NCI-H82 treated with DMSO at 0.1 percent for 48 hours (cell line): Measurements from ENCODE around the gene DNAJA3.

Experiments used
- DNase-seq: peaks from one replicate; lab custom pipeline; 2025; ENCODE audit not compliant: unreplicated experiment; lab: John Stamatoyannopoulos, UW

Gene DNAJA3

DNA sequence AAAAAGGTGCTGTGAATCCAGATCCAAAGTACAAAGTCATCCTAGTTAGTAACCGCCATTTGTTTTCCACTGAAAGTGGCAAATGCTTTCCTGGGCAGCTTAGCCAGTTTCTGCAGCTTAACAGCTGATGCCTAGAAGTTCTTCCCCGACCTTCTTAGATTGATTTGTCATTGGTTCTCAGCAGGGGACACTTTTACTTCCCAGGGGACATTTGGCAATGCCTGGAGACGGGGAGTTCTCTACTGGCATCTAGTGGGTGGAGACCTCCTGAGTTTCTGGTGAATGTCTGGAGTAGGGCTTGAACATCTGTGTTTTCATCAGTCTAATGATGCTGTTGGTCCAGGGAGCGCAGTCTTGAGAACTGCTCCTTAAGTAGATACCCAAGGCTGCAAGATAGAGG lies 7.6 kb downstream of the DNAJA3 start:
- DNase-seq: no peak

- no peak for DNase-seq
These were observed 8.5 kb downstream of the DNAJA3 start for GRCh38 chr16:4433914-4434787.

DNA sequence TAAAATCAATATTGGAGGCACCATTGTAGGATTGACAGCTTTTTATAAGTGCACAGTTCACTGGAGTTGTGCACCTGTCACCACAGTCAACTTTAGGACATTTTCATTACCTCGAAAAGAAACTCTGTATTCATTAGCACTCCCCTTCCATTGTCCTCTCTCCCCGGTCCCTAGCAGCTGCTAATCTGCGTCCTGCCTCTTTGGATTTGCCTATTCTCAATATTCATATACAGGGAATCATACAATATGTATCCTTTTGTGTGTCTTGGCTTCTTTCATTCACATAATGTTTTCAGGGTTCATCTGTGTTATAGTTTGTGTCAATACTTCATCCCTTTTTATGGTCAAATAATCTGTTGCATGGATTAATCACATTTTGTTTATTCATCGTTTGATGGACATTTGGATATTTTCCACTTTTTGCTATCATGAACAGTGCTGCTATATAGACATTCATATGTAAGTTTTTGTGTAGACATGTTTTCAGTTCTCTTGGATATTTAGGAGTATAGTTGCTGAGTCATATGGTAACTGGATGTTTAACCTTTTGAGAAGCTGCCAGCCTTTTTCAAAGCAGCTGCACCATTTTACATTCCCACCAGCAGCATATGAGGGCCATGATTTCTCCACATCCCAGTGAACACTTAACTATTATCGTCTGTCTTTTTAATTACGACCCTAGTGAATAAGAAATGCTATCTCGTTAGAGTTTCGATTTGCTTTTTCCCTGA lies 9.8 kb downstream of the DNAJA3 start:
- DNase-seq: no peak

DNA sequence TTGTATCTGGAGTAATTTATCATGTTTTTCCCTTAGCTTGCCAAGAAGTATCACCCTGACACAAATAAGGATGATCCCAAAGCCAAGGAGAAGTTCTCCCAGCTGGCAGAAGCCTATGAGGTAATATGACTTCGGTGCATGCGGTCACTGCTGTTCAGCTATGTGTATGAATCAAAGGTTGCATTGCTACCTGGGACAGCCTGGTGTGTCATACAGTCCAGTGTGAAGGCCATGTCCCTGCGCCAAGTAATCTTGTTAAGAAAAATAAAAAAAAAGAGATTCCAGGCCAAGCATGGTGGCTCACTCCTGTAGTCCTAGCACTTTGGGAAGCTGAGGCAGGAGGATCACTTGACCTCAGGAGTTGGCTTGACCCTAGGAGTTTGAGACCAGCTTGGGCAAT lies 11.7 kb downstream of the DNAJA3 start:
- DNase-seq: no peak

- DNase-seq: no peak
These were observed 16.7 kb downstream of the DNAJA3 start for GRCh38 chr16:4442371-4442770.

DNA sequence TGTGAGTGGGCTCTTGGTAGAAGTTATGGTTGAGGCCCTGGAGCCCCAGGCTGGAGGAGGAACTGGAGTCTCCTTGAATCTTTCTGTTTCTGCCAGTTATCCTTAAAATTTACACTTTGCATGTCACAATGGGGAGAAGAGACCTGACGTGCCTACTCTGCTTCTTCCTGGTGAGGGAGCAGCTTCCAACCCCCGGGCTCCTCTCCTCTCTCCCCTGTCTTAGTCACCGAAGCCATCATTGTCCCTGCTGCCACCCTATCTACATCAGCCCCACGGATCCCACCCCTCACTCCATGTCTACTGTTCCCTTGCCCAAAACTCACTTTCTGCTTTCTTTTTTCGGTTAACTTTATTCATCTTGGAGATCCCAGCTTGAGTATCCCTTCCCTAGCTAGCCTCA lies 17.6 kb downstream of the DNAJA3 start:
- no peak for DNase-seq

DNA sequence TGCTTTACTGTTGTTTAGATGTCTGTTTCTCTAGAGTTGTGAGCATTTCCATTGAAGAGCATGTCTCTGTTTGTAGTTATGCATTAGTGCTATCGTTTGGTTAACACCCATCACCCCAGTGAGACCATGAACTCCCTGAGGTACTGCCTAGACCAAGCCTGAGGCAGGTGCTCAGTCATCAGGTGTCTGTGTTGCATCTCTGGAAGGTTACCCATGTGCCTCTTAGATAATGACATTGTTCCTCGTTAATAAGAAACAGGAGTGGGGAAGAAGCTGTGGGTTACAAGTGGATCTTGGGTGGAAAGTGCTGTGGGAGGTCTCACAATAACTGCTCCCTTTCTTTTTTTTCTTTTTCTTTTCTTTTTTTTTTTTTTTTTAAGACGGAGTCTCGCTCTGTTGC lies 18.3 kb downstream of the DNAJA3 start:
- DNase-seq: no peak

GRCh38 chr16:4450430-4450829 lies 24.8 kb downstream of the DNAJA3 start:
- DNase-seq: no peak

DNA sequence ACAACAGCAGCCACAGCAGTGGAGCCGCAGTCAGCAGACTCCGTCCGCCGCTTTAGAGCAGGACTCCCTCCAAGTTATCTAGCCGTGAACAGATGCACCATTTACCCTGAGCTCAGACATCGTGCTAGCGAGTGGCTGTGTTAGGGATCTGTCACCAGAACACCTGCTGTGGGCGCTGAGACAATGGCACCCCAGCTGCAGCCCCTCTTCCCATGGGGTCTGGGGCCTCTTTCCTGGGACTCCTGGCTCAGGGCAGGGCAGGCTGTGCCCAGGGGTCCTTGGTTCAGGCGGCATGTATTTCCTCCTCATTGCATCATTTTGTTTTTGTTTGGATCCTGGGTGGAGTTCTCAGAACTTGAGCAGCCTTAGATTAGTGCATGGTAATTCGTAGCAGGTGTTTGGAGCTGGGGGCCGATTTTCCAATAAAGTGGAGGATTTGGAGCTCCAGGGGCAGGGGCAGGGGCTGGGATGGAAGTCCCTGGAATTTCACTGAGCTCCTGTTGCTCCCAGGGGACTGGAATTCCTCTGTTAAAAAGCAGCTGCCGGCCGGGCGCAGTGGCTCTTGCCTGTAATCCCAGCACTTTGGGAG lies 25.4 kb downstream of the DNAJA3 start:
- no peak for DNase-seq

- DNase-seq: no peak
These were observed 27.0 kb downstream of the DNAJA3 start for GRCh38 chr16:4452674-4453073.

DNA sequence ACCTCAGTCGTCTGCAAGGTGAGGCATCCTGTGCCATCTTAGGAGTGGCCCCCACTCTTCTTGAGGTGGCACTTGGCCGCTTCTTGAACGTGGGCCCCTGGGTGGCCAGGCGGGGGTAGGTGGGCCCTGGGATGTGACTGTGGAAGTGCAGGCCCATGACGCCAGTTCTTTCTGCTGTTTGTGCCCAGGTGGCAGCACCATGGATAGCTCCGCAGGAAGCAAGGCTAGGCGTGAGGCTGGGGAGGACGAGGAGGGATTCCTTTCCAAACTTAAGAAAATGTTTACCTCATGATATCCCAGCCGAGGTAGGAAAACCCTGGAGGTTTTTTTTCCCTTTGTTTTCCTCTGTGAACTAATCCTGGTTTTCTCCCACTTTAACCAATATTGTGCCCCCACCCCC lies 29.0 kb downstream of the DNAJA3 start:
- no peak for DNase-seq

DNA sequence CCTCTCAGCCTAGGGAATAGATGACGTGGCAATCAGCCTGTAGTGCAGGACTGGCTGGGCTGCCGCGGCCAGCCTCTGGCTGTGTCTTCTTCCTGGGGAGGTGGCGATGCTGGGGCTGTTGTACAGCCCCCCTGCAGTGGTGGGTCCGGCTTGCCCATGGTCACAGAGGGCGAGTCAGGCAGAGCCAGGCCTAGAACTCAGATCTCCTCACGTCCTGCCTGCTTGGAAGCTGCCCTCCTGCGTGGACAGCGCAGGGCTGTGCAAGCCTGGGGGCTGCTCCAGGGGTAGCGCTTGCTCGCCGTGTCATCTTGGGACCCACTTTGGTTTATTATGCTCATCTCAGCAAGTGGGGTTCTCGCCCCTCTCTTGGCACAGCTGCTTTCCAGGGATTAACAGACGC lies 29.4 kb downstream of the DNAJA3 start:
- DNase-seq: no peak

GRCh38 chr16:4455951-4456350 lies 30.3 kb downstream of the DNAJA3 start:
- DNase-seq: no peak

GRCh38 chr16:4460936-4461249 lies 35.2 kb downstream of the DNAJA3 start:
- no peak for DNase-seq

GRCh38 chr16:4461250-4462085 lies 35.8 kb downstream of the DNAJA3 start:
- DNase-seq: peak; percentile 52

DNA sequence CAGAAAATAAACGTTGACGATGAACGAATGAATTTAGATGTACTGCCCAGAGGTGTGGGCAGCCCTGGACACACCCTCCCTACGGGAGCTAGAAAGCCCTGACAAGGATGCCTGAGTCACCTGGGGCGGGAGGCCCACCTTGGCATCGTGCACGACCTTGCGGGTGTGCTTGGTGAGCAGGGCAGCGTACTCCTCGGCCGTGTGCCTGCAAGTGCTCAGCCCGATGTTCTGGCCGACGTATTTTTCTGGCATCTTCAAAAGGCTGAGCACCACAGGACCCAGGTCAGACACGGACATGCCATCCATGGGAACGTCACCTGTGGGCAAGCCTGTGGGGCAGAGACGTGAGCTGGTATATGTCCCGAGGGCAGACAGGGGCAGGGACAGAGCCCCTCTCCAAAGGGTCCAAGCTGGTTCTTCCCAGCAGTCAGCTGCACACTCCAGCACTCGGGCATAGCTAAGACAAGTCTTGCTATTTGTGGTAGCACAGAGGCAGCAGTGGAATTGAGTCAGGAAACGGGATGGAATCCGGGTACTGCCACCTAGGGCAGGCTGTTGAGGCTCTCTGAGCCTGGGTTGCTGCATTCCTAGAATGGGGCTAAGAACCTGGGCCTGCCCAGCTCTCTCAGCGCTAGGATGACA lies 38.0 kb downstream of the DNAJA3 start:
- DNase-seq: no peak

DNA sequence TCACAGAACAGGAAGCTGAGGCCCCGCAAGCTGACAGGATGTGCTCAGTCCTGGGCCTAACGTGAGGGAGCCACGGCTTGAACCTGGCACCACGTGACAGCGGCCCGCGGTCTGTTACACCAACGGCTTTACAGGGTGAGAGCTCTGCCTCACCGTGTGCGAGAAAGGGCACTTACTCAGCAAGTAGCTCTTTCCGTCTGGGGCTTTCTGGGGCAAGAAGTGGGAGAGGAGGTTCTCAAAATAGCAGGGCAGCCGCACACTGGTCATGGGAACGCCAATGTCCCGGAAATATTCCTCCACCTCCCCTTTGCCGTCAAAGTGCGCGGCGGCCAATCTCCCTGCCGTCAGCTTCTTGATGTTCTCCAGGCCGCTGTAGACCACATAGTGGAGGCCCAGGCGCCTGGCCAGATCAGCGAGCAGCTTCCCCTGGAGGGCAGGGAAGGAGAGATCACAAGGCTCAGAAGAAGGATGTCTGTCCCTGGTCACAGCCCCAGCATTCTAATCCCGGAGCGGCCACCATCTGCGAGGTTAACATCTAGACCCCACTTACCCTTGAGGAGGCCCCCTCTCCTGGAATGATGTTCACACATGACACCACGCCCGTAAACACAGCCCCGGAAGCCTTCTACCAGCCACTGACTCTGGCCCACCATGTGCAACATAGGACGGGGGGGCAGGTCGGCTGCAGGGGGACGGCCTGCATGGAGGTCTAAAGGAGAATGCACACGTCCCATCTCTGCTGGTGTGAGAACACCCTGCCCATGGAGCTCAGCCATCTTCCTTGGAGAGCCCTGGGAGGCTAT lies 40.5 kb downstream of the DNAJA3 start:
- no peak for DNase-seq

- no peak for DNase-seq
These were observed 42.2 kb downstream of the DNAJA3 start for GRCh38 chr16:4467916-4468315.

- no peak for DNase-seq
These were observed 43.3 kb downstream of the DNAJA3 start for GRCh38 chr16:4468972-4469371.

GRCh38 chr16:4471869-4472268 lies 46.2 kb downstream of the DNAJA3 start:
- no peak for DNase-seq
